Lung (tissue), 12 donors: ENCODE data around the gene REEP1. TPM values are rescaled to one million over a fixed set of nuclear protein-coding genes. Genes with fewer than 3 reads are reported as not detected.

Experiments used
- ATAC-seq: fragments of 200-7000 bp; cut with Tn5 transposase; one replicate; pipeline ENCODE4 v1.9.1; 2020; ENCODE audit warnings: moderate number of reproducible peaks; ENCODE audit not compliant: insufficient read depth, low FRiP score
- DNase-seq, 3 donors: peaks; one replicate each; pipeline ENCODE4 v3.0.0-alpha.2; 2013 to 2017
- H3K27ac ChIP-seq, 2 donors: one replicate each; pipeline ENCODE4 v1.5.1; 2013; ENCODE audit warnings: mild to moderate bottlenecking in 2 of 2, moderate library complexity in 2 of 2, control low read depth in 1 of 2, inconsistent platforms in 1 of 2, low read depth in 1 of 2, low read length in 1 of 2
- H3K27me3 ChIP-seq, 3 donors: one replicate each; pipeline ENCODE4 v1.5.1; 2013; ENCODE audit warnings: low read length in 2 of 3; ENCODE audit not compliant: control insufficient read depth in 3 of 3, insufficient read depth in 3 of 3
- H3K36me3 ChIP-seq, 4 donors: one replicate each; pipeline ENCODE4 v1.5.1; 2013; ENCODE audit warnings: low read length in 4 of 4, mild to moderate bottlenecking in 1 of 4, moderate library complexity in 1 of 4; ENCODE audit not compliant: control insufficient read depth in 4 of 4, insufficient read depth in 4 of 4
- H3K4me1 ChIP-seq, 5 donors: one replicate each; pipeline ENCODE4 v1.5.1; 2013; ENCODE audit warnings: low read length in 5 of 5, mild to moderate bottlenecking in 2 of 5, moderate library complexity in 1 of 5; ENCODE audit not compliant: control insufficient read depth in 5 of 5, insufficient read depth in 5 of 5
- H3K4me3 ChIP-seq: one replicate; pipeline ENCODE4 v1.5.1; 2013; ENCODE audit warnings: mild to moderate bottlenecking, control low read depth, moderate library complexity
- H3K9ac ChIP-seq, 2 donors: one replicate each; pipeline ENCODE4 v1.5.1; 2013; ENCODE audit warnings: low read length in 2 of 2, control low read depth in 1 of 2; ENCODE audit not compliant: insufficient read depth in 1 of 2
- H3K9me3 ChIP-seq, 4 donors: one replicate each; pipeline ENCODE4 v1.5.1; 2013; ENCODE audit warnings: low read length in 3 of 4, mild to moderate bottlenecking in 1 of 4, moderate library complexity in 1 of 4; ENCODE audit not compliant: control insufficient read depth in 4 of 4, insufficient read depth in 3 of 4
- WGBS, 2 donors: extraction: QIAGEN DNeasy Blood & Tissue Kit; methylation state at CpG; one replicate each; pipeline ENCODE4 v1.1.7; 2013; 5-methylcytosine and 5-hydroxymethylcytosine counted together
- polyA plus RNA-seq, 2 donors: library from polyadenylated mRNA; stranded (reverse); fragments of 200-250 nt; gene quantifications; one replicate each; pipeline ENCODE4 v1.2.1, GENCODE V29; 2013
- total RNA-seq, 2 donors: library from RNA; depleted of rRNA in 1 of 2; stranded (reverse); fragments of >200 nt in 1 of 2; gene quantifications; one replicate each; pipeline ENCODE4 v1.2.1, GENCODE V29; 2014 to 2021
- TF ChIP-seq, protein P1 (sequence below): IDR thresholded peaks from 2 replicates; pipeline ENCODE4 v1.5.1; 2012; ENCODE audit warnings: mild to moderate bottlenecking; ENCODE audit errors: control extremely low read depth, extremely low read depth
- donor health status: control.
- donor health status: control.
- donor health status: Bipolar disorder and iron deficiency.
- donor health status: healthy.
- donor health status: DM: yes; HTN: yes; CAD: no.

REEP1 gene
- total and polyA plus RNA-seq, 4 donors: 2.4 to 19.7 (median 5.4) TPM

DNA sequence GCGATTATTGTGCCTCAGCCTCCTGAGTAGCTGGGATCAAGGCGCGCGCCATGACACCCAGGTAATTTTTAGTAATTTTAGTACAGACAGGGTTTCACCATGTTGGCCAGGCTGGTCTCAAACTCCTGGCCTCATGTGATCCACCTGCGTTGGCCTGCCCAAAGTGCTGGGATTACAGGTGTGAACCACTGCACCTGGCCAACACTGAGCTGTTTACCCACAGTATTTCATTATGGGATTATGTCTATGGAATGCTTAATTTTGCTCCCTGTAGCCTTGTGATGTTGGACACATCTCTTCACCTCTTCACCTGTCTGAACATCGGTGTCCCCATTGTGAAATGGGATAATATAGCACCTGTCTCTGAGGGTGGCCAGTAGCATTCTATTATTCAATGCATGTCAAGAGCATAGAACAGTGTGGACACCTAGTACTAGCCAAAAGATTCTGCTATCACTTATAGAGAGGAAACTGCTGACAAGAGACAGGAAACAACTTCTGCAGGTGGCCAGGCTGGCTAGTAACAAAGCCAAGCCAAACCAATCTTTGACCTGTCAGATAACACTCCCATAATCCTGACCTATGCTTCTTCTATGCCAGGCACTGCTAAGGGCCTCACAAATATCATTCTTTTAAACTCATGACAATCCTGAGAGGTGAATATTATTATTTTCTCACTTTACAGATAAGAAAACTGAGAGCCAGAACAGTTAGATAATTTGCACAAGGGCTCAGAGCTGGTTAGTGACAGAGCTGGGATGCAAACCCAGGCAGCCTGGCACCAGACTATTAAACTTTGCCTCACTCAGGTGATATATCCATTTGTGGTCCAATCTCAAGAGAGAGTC, 29.4 kb upstream of the REEP1 start:
- H3K27ac ChIP-seq: no peak overlapping the region
- H3K9me3 ChIP-seq: peaks cover 0 to 3% (median 0%) of the 10 kb centered on the region in 4 donors
- peaks cover 0 to 13% (median 3%) of the 10 kb centered on the region in 5 donors for H3K4me1 ChIP-seq
- no peaks in the 10 kb centered on the region for H3K36me3 ChIP-seq
- TF ChIP-seq, protein P1, sequence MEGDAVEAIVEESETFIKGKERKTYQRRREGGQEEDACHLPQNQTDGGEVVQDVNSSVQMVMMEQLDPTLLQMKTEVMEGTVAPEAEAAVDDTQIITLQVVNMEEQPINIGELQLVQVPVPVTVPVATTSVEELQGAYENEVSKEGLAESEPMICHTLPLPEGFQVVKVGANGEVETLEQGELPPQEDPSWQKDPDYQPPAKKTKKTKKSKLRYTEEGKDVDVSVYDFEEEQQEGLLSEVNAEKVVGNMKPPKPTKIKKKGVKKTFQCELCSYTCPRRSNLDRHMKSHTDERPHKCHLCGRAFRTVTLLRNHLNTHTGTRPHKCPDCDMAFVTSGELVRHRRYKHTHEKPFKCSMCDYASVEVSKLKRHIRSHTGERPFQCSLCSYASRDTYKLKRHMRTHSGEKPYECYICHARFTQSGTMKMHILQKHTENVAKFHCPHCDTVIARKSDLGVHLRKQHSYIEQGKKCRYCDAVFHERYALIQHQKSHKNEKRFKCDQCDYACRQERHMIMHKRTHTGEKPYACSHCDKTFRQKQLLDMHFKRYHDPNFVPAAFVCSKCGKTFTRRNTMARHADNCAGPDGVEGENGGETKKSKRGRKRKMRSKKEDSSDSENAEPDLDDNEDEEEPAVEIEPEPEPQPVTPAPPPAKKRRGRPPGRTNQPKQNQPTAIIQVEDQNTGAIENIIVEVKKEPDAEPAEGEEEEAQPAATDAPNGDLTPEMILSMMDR: no peak
- no peak overlapping the region for H3K9ac ChIP-seq
- no peak overlapping the region for H3K4me3 ChIP-seq
- H3K27me3 ChIP-seq: no peaks in the 10 kb centered on the region
- no peak for ATAC-seq
- no peak for DNase-seq
- WGBS, 2 donors: 90 to 96% methylated on average over 6 of the region's 6 CpGs

DNA sequence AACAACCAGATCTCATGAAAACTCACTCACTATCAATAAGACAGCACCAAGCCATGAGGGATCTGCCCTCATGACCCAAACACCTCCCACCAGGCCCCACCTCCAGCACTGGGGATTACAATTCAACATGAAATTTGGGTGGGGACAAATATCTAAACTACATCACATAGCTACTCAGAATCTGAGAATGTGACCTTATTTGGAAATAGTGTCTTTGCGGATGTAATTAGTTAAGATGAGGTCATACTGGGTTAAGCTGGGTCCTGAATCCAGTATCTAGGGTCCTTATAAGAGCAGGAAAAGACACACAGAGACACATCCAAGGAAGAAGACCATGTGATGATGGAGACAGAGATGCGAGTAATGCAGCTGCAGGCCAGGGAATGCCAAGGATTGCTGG, 27.5 kb upstream of the REEP1 start:
- ATAC-seq: no peak
- WGBS, 2 donors: 93 to 97% methylated on average over 2 of the region's 2 CpGs
- no peaks in the 10 kb centered on the region for H3K27me3 ChIP-seq
- no peak overlapping the region for H3K27ac ChIP-seq
- no peak overlapping the region for H3K4me3 ChIP-seq
- no peak overlapping the region for H3K9ac ChIP-seq
- no peaks in the 10 kb centered on the region for H3K9me3 ChIP-seq
- H3K36me3 ChIP-seq: no peaks in the 10 kb centered on the region
- H3K4me1 ChIP-seq: peaks cover 0 to 5% (median 3%) of the 10 kb centered on the region in 5 donors
- TF ChIP-seq, protein P1: no peak
- DNase-seq: no peak

DNA sequence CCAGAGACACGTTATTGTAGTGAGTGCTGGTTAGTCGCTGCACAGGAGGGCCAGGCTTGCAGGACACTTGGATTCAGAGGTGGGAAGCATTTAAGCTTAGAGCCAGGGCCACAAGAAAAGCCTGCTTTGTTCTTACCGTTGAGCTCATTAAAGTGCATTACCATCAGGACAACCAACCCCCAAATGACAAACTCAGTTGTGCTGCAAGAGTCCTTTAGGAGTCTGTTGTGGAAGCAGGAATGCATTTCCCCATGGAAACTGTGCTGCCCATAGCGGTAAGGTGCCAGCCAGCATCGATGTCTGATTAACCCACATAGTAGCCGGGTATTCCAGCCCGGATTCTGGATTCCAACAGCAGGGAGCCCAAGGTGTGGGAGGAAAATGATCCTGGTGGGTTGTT, 23.4 kb upstream of the REEP1 start:
- Histone ChIP-seq H3K36me3 (no peaks in the 10 kb centered on the region), H3K9ac (no peak overlapping the region), H3K4me1 (no peaks in the 10 kb centered on the region), H3K9me3 (no peaks in the 10 kb centered on the region), H3K27me3 (peaks cover 0 to 5% (median 0%) of the 10 kb centered on the region in 3 donors), H3K27ac (no peak overlapping the region), H3K4me3 (no peak overlapping the region)
- WGBS, 2 donors: 72 to 79% methylated on average over 7 of the region's 7 CpGs
- TF ChIP-seq, protein P1: no peak
- DNase-seq (no peak), ATAC-seq (no peak)

DNA sequence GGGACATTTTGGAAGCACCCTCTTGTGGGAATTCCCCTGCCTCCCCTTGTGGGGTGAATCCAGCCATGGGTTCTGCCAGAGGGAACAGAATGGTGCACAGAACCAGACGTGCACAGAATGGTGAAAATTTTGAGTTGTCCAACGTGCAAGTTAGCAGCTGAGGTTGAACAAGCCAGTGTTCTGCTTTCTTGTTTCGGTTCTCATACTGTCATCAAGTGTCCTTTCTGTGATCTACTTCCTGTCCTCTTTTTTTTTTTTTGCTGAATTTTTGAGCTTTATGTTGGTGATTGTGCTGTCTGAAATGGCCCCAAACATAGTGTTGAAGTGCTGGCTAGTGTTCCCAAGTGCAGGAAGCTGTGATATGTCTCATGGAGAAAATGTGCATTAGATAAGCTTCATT, 21.5 kb upstream of the REEP1 start:
- Histone ChIP-seq H3K9ac (no peak overlapping the region), H3K4me3 (no peak overlapping the region), H3K27ac (no peak overlapping the region), H3K36me3 (no peaks in the 10 kb centered on the region), H3K9me3 (no peaks in the 10 kb centered on the region), H3K27me3 (peaks cover 0 to 5% (median 0%) of the 10 kb centered on the region in 3 donors), H3K4me1 (no peaks in the 10 kb centered on the region)
- no peak for DNase-seq
- 61 to 66% methylated on average over 3 of the region's 3 CpGs for WGBS, 2 donors
- no peak for ATAC-seq
- TF ChIP-seq, protein P1: no peak
